Neural progenitor cell (in vitro differentiated cells): Measurements from ENCODE around the gene DIO3. TPM values are rescaled to one million over a fixed set of nuclear protein-coding genes. Genes with fewer than 3 reads are reported as not detected.

ENCODE experiments used
- DNase-seq: peaks from one replicate; pipeline ENCODE4 v3.0.0-alpha.2; 2016; ENCODE audit warnings: low spot score
- H2AFZ ChIP-seq: fragments of 200-600 bp; sonication (generic); replicated peaks from 2 replicates; pipeline ENCODE4 v1.6.1; 2016; ENCODE audit warnings: antibody characterized with exemption
- H3F3A ChIP-seq: fragments of 200-600 bp; sonication (generic); 2 replicates; pipeline ENCODE4 v1.6.1; 2016; ENCODE audit warnings: antibody characterized with exemption, low read depth
- H3K27ac ChIP-seq: fragments of 200-600 bp; sonication (generic); 2 replicates; pipeline ENCODE4 v1.5.1; 2016; ENCODE audit warnings: mild to moderate bottlenecking
- H3K27me3 ChIP-seq: fragments of 200-600 bp; sonication (generic); 2 replicates; pipeline ENCODE4 v1.6.1; 2016; ENCODE audit warnings: mild to moderate bottlenecking, moderate library complexity
- H3K36me3 ChIP-seq: fragments of 200-600 bp; sonication (generic); 2 replicates; pipeline ENCODE4 v1.5.1; 2016
- H3K4me1 ChIP-seq: fragments of 200-600 bp; sonication (generic); 2 replicates; pipeline ENCODE4 v1.6.1; 2016; ENCODE audit warnings: mixed run types
- H3K4me2 ChIP-seq: fragments of 200-600 bp; sonication (generic); 2 replicates; pipeline ENCODE4 v1.6.1; 2016
- H3K4me3 ChIP-seq: fragments of 200-600 bp; sonication (generic); 2 replicates; pipeline ENCODE4 v1.5.1; 2016
- H3K79me2 ChIP-seq: fragments of 200-600 bp; sonication (generic); 2 replicates; pipeline ENCODE4 v1.6.1; 2016; ENCODE audit warnings: low read depth
- H3K9ac ChIP-seq: fragments of 200-600 bp; sonication (generic); 2 replicates; pipeline ENCODE4 v1.6.1; 2016
- H3K9me3 ChIP-seq: fragments of 200-600 bp; sonication (generic); 2 replicates; pipeline ENCODE4 v1.5.1; 2016; ENCODE audit warnings: low read depth
- H4K20me1 ChIP-seq: fragments of 200-600 bp; sonication (generic); 2 replicates; pipeline ENCODE4 v1.6.1; 2016; ENCODE audit warnings: low read depth
- H3K27ac Mint-ChIP-seq: 3 replicates; pipeline ENCODE4 v1.8.0; 2021; ENCODE audit warnings: mixed read lengths
- H3K27me3 Mint-ChIP-seq: 2 replicates; pipeline ENCODE4 v1.8.0; 2022; ENCODE audit warnings: low read depth, mild to moderate bottlenecking, inconsistent platforms, moderate library complexity, mixed read lengths; ENCODE audit not compliant: insufficient read depth
- H3K36me3 Mint-ChIP-seq: 3 replicates; pipeline ENCODE4 v1.8.0; 2021; ENCODE audit warnings: mixed read lengths
- H3K4me1 Mint-ChIP-seq: 3 replicates; pipeline ENCODE4 v1.8.0; 2021; ENCODE audit warnings: mixed read lengths
- H3K4me3 Mint-ChIP-seq: 3 replicates; pipeline ENCODE4 v1.8.0; 2021; ENCODE audit warnings: mild to moderate bottlenecking, moderate library complexity, mixed read lengths
- H3K9me3 Mint-ChIP-seq: 3 replicates; pipeline ENCODE4 v1.8.0; 2020; ENCODE audit warnings: mixed read lengths
- EZH2 ChIP-seq: fragments of 200-600 bp; sonication (generic); IDR thresholded peaks from 2 replicates; pipeline ENCODE4 v1.6.1; 2017; ENCODE audit warnings: antibody characterized with exemption, mild to moderate bottlenecking, moderate library complexity
- EZH2phosphoT487 ChIP-seq: fragments of 200-600 bp; sonication (generic); IDR thresholded peaks from 2 replicates; pipeline ENCODE4 v1.6.1; 2017; ENCODE audit warnings: antibody characterized with exemption
- total RNA-seq: library from RNA; depleted of rRNA; stranded (reverse); fragments of >200 nt; gene quantifications from 2 replicates; pipeline ENCODE4 v1.2.3, GENCODE V29; 2015; ENCODE audit warnings: low replicate concordance
- TF ChIP-seq, protein P1 (sequence below): fragments of 200-600 bp; sonication (generic); IDR thresholded peaks from 2 replicates; pipeline ENCODE4 v1.5.1; 2017; ENCODE audit warnings: antibody characterized with exemption, mild to moderate bottlenecking

Gene DIO3
- total RNA-seq, 1 donor from 2014 or later, result 0.90 TPM

DNA sequence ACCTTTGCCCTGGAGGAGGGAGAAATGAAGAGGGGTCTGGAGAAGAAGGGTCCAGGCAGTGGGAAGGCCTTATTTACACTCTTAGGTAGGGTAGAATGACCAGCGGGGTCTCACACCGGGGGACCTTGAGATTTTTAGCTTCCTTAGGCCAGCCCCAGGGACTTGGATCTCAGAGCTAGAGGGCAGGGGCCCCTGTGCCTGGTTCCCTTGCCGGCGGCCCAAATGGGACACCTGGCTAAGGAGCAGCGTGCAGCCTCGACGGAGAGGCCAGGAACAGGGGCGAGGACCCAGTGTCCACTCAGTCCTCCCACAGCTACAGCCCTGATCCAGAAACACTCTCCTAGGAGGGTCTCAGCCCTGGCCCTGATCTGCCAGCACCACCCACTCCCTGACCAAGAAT, 41.8 kb downstream of the DIO3 start:
- peaks cover 10% of the 10 kb centered on the region for H3K27me3 Mint-ChIP-seq
- TF ChIP-seq EZH2 (no peak), EZH2phosphoT487 (no peak)
- TF ChIP-seq, protein P1, sequence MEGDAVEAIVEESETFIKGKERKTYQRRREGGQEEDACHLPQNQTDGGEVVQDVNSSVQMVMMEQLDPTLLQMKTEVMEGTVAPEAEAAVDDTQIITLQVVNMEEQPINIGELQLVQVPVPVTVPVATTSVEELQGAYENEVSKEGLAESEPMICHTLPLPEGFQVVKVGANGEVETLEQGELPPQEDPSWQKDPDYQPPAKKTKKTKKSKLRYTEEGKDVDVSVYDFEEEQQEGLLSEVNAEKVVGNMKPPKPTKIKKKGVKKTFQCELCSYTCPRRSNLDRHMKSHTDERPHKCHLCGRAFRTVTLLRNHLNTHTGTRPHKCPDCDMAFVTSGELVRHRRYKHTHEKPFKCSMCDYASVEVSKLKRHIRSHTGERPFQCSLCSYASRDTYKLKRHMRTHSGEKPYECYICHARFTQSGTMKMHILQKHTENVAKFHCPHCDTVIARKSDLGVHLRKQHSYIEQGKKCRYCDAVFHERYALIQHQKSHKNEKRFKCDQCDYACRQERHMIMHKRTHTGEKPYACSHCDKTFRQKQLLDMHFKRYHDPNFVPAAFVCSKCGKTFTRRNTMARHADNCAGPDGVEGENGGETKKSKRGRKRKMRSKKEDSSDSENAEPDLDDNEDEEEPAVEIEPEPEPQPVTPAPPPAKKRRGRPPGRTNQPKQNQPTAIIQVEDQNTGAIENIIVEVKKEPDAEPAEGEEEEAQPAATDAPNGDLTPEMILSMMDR, result no peak
- H3K4me1 Mint-ChIP-seq, result no peaks in the 10 kb centered on the region
- Histone ChIP-seq H4K20me1 (no peaks in the 10 kb centered on the region), H3F3A (no peaks in the 10 kb centered on the region), H3K4me1 (no peaks in the 10 kb centered on the region), H3K9ac (no peak overlapping the region), H3K9me3 (no peaks in the 10 kb centered on the region), H3K4me3 (no peak overlapping the region), H3K27ac (no peak overlapping the region), H3K4me2 (no peak overlapping the region), H3K36me3 (no peaks in the 10 kb centered on the region), H3K27me3 (peaks cover 15% of the 10 kb centered on the region), H3K79me2 (no peaks in the 10 kb centered on the region), H2AFZ (no peak overlapping the region)
- no peaks in the 10 kb centered on the region for H3K36me3 Mint-ChIP-seq
- H3K9me3 Mint-ChIP-seq, result no peaks in the 10 kb centered on the region
- no peak overlapping the region for H3K4me3 Mint-ChIP-seq
- H3K27ac Mint-ChIP-seq, result no peak overlapping the region
- no peak for DNase-seq

- Histone ChIP-seq H3K9ac (no peak overlapping the region), H3K9me3 (no peaks in the 10 kb centered on the region), H3K4me2 (no peak overlapping the region), H3K79me2 (no peaks in the 10 kb centered on the region), H4K20me1 (no peaks in the 10 kb centered on the region), H3K36me3 (no peaks in the 10 kb centered on the region), H3K27me3 (peaks cover 28% of the 10 kb centered on the region), H3K4me1 (no peaks in the 10 kb centered on the region), H3K27ac (no peak overlapping the region), H3K4me3 (no peak overlapping the region), H3F3A (no peaks in the 10 kb centered on the region), H2AFZ (no peak overlapping the region)
- Mint-ChIP-seq H3K4me1 (no peaks in the 10 kb centered on the region), H3K36me3 (no peaks in the 10 kb centered on the region), H3K27ac (peak overlapping the region; percentile 42), H3K9me3 (no peaks in the 10 kb centered on the region), H3K4me3 (no peak overlapping the region), H3K27me3 (peaks cover 11% of the 10 kb centered on the region)
- TF ChIP-seq EZH2phosphoT487 (no peak), EZH2 (no peak)
- TF ChIP-seq, protein P1, result no peak
- DNase-seq, result no peak
These were observed 43.1 kb downstream of the DIO3 start for GRCh38 chr14:101604228-101604934.

DNA sequence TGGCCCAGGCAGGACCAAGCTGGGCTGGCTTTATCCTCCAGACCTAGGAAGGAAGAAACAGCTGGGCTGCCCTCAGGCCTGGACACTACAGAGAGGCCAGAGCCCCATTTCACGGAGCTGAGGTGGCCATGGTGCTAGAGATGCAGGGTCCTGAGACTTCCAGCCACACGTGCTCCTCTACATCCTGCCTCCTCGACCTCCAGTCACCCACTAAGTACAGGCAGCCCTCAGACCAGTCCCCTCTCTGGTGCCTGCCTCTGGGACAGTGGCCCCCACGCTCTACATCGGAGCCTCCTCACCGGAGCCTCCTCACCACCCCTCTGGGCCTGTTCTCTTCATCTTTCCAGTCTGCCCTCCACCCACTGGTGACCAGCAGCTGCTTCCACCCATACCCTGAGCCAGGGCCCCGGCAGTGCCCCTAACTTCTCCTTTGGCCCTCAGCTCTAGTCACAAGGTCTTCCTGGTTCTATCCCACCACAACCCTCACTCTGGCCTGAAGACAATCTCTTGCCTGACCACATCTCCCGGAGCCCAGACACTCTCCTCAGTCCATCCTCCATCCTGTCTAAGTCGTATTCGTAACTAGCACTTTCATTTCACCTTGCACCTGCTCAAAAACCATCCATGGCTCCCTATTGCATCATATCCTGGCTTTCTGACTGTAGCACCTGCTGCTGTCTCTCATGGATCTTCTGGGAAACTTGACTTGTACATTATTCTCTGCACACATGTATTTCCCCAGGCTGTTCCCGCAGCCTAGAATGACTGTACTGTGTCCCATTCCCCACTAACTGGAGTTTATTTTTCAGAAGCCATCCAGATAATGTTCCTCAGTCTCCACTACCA, 43.9 kb downstream of the DIO3 start:
- Mint-ChIP-seq H3K9me3 (no peaks in the 10 kb centered on the region), H3K27ac (no peak overlapping the region), H3K36me3 (no peaks in the 10 kb centered on the region), H3K27me3 (peaks cover 11% of the 10 kb centered on the region), H3K4me3 (no peak overlapping the region), H3K4me1 (no peaks in the 10 kb centered on the region)
- Histone ChIP-seq H3K79me2 (no peaks in the 10 kb centered on the region), H4K20me1 (no peaks in the 10 kb centered on the region), H3K9ac (no peak overlapping the region), H3K27ac (no peak overlapping the region), H3K36me3 (no peaks in the 10 kb centered on the region), H2AFZ (no peak overlapping the region), H3K4me1 (no peaks in the 10 kb centered on the region), H3K9me3 (no peaks in the 10 kb centered on the region), H3F3A (no peaks in the 10 kb centered on the region), H3K4me2 (no peak overlapping the region), H3K27me3 (peaks cover 35% of the 10 kb centered on the region), H3K4me3 (no peak overlapping the region)
- TF ChIP-seq EZH2phosphoT487, result no peak
- no peak for TF ChIP-seq EZH2
- TF ChIP-seq, protein P1, result no peak
- no peak for DNase-seq
